Prostate gland (tissue), 2 donors: Measurements from ENCODE around the gene MRNIP.

ENCODE experiments used
- CTCF ChIP-seq, 4 experiments: fragments of 200-600 bp in 2 of 4; fragments of 450-650 bp in 2 of 4; sonication (generic) in 2 of 4; IDR thresholded peaks; 1 replicate in 3 of 4; 2 replicates in 1 of 4; pipeline ENCODE4 v1.5.1; 2016 to 2019; ENCODE audit warnings: antibody characterized with exemption in 4 of 4, mild to moderate bottlenecking in 2 of 4, moderate library complexity in 2 of 4
- POLR2A ChIP-seq: fragments of 450-650 bp; IDR thresholded peaks from one replicate; pipeline ENCODE4 v1.6.1; 2016; ENCODE audit warnings: antibody characterized with exemption, mild to moderate bottlenecking
- POLR2AphosphoS5 ChIP-seq: sonication (generic); formaldehyde crosslinking; IDR thresholded peaks from one replicate; pipeline ENCODE4 v1.6.1; 2017; ENCODE audit warnings: antibody characterized with exemption

- TF ChIP-seq CTCF (IDR thresholded peaks at IDR 0.05): no peak
- TF ChIP-seq POLR2A: no peak
- TF ChIP-seq POLR2AphosphoS5: no peak
Measured at GRCh38 chr5:179875741-179876609, 17.4 kb upstream of the MRNIP start.
